ENCODE measurements around the gene SYNE1. TPM values are rescaled to one million over a fixed set of nuclear protein-coding genes. Genes with fewer than 3 reads are reported as not detected.

Gene SYNE1
- total and polyA plus RNA-seq, 8 donors: 24.4 to 56.2 (median 49.2) TPM

- Histone ChIP-seq H3K27ac (no peak overlapping the region), H3K4me3 (no peak overlapping the region), H3K9me3 (no peaks in the 10 kb centered on the region), H3K36me3 (peaks cover 0 to 12% (median 0%) of the 10 kb centered on the region in 3 donors), H3K27me3 (no peaks in the 10 kb centered on the region), H3K4me1 (peaks cover 0 to 9% (median 7%) of the 10 kb centered on the region in 3 donors)
- 14 to 20% methylated on average over 2 of the region's 2 CpGs for WGBS, 2 donors
- TF ChIP-seq CTCF (IDR thresholded peaks at IDR 0.05): no peak
- ATAC-seq: peak in 3 of 4 donors; percentile 29 to 59 (median 53)
- no peak for FAIRE-seq
- intact Hi-C loops (cut with DNase I): no loop called here
- no peak for DNase-seq
Measured at GRCh38 chr6:152248980-152249379, 388.2 kb downstream of the SYNE1 start.

- no peak overlapping the region for H3K4me3 ChIP-seq
- no peak overlapping the region for H3K27ac ChIP-seq
- H3K9me3 ChIP-seq: no peaks in the 10 kb centered on the region
- no peak for DNase-seq
- H3K4me1 ChIP-seq: peaks cover 15 to 21% (median 21%) of the 10 kb centered on the region in 3 donors
- FAIRE-seq: no peak
- no peaks in the 10 kb centered on the region for H3K27me3 ChIP-seq
- H3K36me3 ChIP-seq: peaks cover 0 to 10% (median 0%) of the 10 kb centered on the region in 3 donors
- ATAC-seq: no peak
- intact Hi-C loops (cut with DNase I): no loop called here
- 83 to 93% methylated on average over 4 of the region's 4 CpGs for WGBS, 2 donors
- no peak for TF ChIP-seq CTCF (IDR thresholded peaks at IDR 0.05)
Measured at GRCh38 chr6:152246554-152247337, 390.4 kb downstream of the SYNE1 start.

DNA sequence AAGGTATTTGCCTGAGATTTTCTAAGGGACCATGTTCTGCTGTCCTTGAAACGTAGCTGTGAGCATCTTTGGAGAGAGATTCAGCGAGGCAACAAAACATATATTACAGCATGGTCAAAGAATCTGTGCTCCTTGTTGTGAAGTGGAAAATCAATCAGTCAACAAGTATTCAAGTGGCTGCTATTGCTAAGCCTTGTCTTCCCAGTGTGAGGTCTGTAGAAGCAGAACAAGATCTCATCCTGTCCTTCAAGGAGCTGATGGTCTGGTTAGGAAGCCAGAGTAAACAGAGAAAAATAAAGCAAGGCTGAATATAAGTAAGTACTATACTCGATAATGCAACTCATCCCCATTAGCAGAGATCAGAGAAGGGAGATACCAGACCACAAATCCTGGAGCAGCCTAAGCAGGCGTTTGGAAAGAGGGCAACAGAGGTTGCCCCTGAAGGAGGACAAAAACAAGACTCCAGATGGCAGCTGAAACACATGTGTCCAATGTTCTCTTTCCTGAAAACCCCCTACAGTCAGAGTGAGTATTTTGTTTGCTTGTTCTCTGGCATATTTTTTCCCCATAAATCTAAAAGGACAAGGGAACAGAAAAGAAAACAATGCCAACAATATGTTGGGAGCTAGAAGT, 392.0 kb downstream of the SYNE1 start:
- FAIRE-seq (no peak), ATAC-seq (no peak), DNase-seq (no peak)
- intact Hi-C loops (cut with DNase I): no loop called here
- H3K27me3 ChIP-seq: no peaks in the 10 kb centered on the region
- H3K4me1 ChIP-seq: peaks cover 22 to 31% (median 26%) of the 10 kb centered on the region in 3 donors
- no peak overlapping the region for H3K4me3 ChIP-seq
- H3K36me3 ChIP-seq: peaks cover 0 to 10% (median 5%) of the 10 kb centered on the region in 3 donors
- no peak overlapping the region for H3K27ac ChIP-seq
- H3K9me3 ChIP-seq: no peaks in the 10 kb centered on the region
- no peak for TF ChIP-seq CTCF (IDR thresholded peaks at IDR 0.05)
- WGBS, 2 donors: 72 to 77% methylated on average over 4 of the region's 4 CpGs

DNA sequence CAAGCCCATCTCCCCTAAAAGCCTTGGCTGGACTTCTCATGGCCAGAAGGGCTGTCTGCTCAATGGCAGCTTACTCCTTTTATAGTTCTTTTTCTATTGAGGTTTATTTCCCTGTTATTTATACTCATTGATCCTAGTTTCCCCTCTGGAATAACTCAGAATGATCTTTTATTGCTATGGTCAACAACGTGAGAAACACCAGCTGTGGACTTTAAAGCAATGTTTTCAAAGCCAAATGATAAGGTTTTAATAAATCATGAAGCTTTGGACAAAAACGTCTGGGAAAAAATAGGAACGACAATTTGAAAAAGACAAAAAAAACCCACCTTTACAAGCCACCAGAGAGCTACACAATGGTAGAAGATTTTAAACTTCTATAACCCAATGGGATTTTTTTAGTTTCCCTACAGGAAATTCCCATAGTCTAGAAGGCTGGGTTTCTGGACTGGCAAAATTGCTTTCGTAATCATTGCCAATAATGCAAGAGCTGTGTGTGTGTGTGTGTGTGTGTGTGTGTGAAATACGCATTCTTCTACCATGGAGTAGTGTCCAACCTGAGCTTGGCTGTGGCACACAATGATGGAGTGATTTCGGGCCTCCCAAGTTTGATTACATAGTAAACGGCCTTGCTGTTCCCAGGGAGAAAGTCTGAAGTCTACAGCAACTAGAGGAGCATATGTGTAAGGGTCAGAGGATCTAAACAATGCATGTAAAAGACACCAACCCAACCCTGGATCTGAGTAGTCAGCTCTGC, 396.0 kb downstream of the SYNE1 start:
- TF ChIP-seq CTCF (IDR thresholded peaks at IDR 0.05): no peak
- H3K36me3 ChIP-seq: peaks cover 0 to 31% (median 5%) of the 10 kb centered on the region in 3 donors
- H3K27me3 ChIP-seq: no peaks in the 10 kb centered on the region
- DNase-seq: peak in 4 of 6 donors; percentile 40 to 64 (median 62)
- no peak overlapping the region for H3K4me3 ChIP-seq
- H3K27ac ChIP-seq: peak overlapping the region; percentile 51 to 83 (median 68)
- intact Hi-C loops (cut with DNase I): no loop called here
- ATAC-seq: peak; percentile 89 to 95 (median 92)
- H3K4me1 ChIP-seq: peaks cover 15 to 26% (median 22%) of the 10 kb centered on the region in 3 donors
- H3K9me3 ChIP-seq: no peaks in the 10 kb centered on the region
- WGBS, 2 donors: 24 to 26% methylated on average over 7 of the region's 7 CpGs
- no peak for FAIRE-seq
